ENCODE results near the gene ASCC1.

DNA sequence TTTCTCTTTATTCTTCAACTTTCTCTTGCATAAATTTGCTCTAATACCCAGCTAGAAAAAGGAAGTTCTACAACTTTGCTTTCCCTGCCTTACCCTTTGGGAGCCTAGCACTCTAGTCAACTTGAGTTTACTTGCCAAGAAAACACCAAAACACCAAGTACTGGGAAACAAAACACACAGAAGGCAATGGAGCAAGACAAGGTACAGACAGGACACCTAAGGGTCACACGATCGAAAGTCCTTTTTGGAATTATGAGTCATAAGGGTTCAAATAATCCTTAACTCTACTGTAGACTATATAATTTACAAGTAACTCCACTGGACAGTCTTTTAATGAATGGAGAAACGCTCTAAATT is 42.8 kb downstream of the ASCC1 start:
- TF ChIP-seq, protein P1, sequence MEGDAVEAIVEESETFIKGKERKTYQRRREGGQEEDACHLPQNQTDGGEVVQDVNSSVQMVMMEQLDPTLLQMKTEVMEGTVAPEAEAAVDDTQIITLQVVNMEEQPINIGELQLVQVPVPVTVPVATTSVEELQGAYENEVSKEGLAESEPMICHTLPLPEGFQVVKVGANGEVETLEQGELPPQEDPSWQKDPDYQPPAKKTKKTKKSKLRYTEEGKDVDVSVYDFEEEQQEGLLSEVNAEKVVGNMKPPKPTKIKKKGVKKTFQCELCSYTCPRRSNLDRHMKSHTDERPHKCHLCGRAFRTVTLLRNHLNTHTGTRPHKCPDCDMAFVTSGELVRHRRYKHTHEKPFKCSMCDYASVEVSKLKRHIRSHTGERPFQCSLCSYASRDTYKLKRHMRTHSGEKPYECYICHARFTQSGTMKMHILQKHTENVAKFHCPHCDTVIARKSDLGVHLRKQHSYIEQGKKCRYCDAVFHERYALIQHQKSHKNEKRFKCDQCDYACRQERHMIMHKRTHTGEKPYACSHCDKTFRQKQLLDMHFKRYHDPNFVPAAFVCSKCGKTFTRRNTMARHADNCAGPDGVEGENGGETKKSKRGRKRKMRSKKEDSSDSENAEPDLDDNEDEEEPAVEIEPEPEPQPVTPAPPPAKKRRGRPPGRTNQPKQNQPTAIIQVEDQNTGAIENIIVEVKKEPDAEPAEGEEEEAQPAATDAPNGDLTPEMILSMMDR (IDR thresholded peaks at IDR 0.05) = no peak
- no peak for TF ChIP-seq POLR2A (IDR thresholded peaks at IDR 0.05)
